Stimulated activated effector memory CD8-positive, alpha-beta T cell treated with anti-CD3 and anti-CD28 coated beads, Interleukin-12 subunit alpha, Interleukin-12 subunit beta, amount 100 ng/mL, for 72 hours (primary cell): ENCODE measurements around the gene CAMK4.

Source experiments
- ATAC-seq: fragments of 150-1000 bp; cut with Tn5 transposase; 2 replicates; pipeline ENCODE4 v1.10.0; 2021
- DNase-seq, 2 donors: peaks; one replicate each; pipeline ENCODE4 v3.0.0; 2021 to 2022; ENCODE audit warnings: low spot score in 2 of 2
- H3K27ac Mint-ChIP-seq: one replicate; pipeline ENCODE4 v1.8.0; 2022; ENCODE audit warnings: mild to moderate bottlenecking, mixed read lengths
- H3K36me3 Mint-ChIP-seq: one replicate; pipeline ENCODE4 v1.8.0; 2022; ENCODE audit warnings: mild to moderate bottlenecking, mixed read lengths
- H3K4me1 Mint-ChIP-seq: one replicate; pipeline ENCODE4 v1.8.0; 2022; ENCODE audit warnings: mixed read lengths
- H3K4me3 Mint-ChIP-seq: one replicate; pipeline ENCODE4 v1.8.0; 2022; ENCODE audit warnings: mild to moderate bottlenecking, mixed read lengths
- H3K9me3 Mint-ChIP-seq: one replicate; pipeline ENCODE4 v1.8.0; 2022; ENCODE audit warnings: mixed read lengths

The CAMK4 gene

DNA sequence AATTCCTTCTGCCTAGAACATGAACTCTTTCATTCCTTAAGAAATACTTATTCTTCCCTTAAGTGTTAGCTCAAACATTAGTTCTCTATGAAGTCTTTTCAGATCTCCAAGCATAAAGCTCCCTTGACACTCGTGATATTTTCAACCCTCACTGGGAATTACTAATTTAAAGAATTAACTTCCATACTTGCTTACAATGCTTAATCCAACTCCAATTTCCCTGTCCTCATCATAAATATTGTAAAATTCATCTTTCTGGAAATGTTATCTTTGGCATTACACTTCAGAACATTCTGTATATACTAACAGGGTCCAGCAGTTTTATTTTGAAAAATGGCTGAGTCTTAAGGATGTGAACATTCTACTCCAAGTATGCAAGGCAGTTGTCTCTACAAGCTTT is 280.9 kb downstream of the CAMK4 start:
- Mint-ChIP-seq H3K4me1 (peaks cover 32% of the 10 kb centered on the region), H3K36me3 (peaks cover 74% of the 10 kb centered on the region), H3K4me3 (no peak overlapping the region), H3K9me3 (no peaks in the 10 kb centered on the region), H3K27ac (no peak overlapping the region)
- DNase-seq (no peak), ATAC-seq (no peak)

DNA sequence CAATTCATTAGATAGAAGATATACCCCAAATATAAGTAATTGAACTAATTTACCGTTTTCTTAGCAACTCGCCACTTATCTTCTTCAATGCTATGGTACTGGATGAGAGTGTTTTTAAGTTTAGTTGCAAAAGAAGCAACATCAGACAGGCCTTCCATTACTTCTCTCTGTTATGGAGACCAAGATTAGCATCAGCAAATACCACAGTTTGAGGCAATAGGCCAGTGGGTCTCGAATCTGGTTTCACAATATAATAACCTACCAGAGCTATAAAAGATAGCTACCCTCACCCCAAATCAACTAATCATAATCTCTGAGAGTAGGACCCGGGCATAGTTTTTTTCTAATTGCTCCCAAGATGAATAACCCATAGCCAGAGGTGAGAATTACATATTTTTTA is 283.1 kb downstream of the CAMK4 start:
- Mint-ChIP-seq H3K9me3 (no peaks in the 10 kb centered on the region), H3K36me3 (peaks cover 61% of the 10 kb centered on the region), H3K4me3 (no peak overlapping the region), H3K27ac (peak overlapping the region; percentile 30), H3K4me1 (peaks cover 39% of the 10 kb centered on the region)
- DNase-seq, result no peak
- ATAC-seq, result no peak

DNA sequence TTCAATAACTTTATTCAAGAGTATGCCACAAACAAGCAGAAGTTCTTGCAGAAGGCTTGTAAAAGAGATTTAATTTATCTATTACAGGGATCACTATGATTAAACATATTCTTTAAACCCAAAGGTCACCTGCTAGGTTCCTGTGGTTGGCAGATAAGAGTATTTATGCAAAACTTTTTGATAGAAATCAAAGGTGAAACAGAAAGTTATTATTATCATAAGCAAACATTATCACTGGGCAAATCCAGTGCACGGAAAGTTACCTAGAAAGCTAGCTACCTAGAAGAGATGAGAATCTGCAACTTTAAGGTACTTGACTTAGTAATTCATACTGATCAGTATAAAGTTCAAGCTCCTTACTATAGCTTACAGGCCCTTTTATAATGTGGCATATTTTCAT is 284.9 kb downstream of the CAMK4 start:
- Mint-ChIP-seq H3K4me1 (peaks cover 53% of the 10 kb centered on the region), H3K9me3 (no peaks in the 10 kb centered on the region), H3K4me3 (peak overlapping the region; percentile 96), H3K36me3 (peaks cover 50% of the 10 kb centered on the region), H3K27ac (peak overlapping the region; percentile 15)
- ATAC-seq, result no peak
- DNase-seq, result no peak

DNA sequence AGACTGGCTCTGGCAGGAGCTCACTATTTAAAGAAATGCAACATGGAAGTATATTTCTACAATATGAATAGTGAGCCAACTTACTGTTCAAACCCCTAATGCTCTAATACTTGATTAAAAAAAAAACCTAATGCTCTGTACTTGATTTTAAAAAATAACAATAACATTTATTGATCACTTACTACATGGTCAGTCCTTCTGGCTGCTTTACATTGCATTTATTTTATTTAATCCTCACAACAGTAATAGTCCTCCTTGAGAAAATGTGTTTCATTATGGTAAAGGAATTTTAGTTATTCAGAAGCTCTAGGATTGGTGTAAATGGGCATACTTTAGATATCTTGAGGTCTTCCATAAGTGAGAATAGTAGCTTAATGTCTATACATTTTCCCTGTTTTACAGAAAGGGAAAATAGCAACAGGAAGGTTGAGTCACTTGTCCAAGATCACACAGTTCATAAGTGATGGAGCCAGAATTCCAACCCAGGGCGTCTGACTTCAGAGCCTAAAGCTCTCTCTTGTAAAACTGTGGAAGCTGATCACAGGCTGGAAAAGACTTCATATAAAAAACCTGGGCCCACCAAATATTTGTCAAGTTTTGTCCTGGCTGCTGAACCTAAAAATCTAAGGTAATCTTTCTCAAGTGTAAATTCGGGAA is 287.1 kb downstream of the CAMK4 start:
- no peak for DNase-seq
- H3K9me3 Mint-ChIP-seq, result no peaks in the 10 kb centered on the region
- peak overlapping the region; percentile 99 for H3K27ac Mint-ChIP-seq
- no peak for ATAC-seq
- peaks cover 49% of the 10 kb centered on the region for H3K4me1 Mint-ChIP-seq
- peaks cover 29% of the 10 kb centered on the region for H3K36me3 Mint-ChIP-seq
- peak overlapping the region; percentile 96 for H3K4me3 Mint-ChIP-seq

DNA sequence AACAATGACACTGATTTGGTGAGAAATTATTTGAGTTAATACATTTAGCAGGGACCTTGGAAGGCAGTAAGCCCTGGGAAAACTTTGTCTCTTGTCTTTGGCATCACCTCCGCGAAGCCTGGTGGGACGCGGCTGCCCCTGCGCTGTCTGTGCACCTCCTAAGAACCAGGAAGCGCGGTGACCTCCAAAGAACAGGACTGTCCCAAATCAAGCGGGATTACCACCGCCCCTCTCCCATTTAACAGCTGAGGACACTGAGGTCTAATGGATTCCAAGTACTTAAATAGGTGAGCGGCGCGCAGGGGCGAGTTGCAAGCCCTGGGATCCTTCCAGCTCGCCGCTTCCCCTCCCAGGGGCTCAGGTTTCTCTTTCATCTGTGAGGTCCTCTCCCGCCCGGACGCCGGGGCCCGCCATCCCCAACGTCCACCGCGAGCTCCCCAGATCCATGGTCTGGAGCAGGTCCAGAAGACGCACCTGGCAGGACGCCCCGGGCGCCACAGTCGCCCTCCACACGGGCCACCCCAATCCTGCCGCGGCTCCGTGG is 287.7 kb downstream of the CAMK4 start:
- H3K27ac Mint-ChIP-seq, result peak overlapping the region; percentile 99
- ATAC-seq (peak; percentile 22), DNase-seq (no peak)
- peaks cover 49% of the 10 kb centered on the region for H3K4me1 Mint-ChIP-seq
- peaks cover 23% of the 10 kb centered on the region for H3K36me3 Mint-ChIP-seq
- H3K4me3 Mint-ChIP-seq, result peak overlapping the region; percentile 96
- H3K9me3 Mint-ChIP-seq, result no peaks in the 10 kb centered on the region

DNA sequence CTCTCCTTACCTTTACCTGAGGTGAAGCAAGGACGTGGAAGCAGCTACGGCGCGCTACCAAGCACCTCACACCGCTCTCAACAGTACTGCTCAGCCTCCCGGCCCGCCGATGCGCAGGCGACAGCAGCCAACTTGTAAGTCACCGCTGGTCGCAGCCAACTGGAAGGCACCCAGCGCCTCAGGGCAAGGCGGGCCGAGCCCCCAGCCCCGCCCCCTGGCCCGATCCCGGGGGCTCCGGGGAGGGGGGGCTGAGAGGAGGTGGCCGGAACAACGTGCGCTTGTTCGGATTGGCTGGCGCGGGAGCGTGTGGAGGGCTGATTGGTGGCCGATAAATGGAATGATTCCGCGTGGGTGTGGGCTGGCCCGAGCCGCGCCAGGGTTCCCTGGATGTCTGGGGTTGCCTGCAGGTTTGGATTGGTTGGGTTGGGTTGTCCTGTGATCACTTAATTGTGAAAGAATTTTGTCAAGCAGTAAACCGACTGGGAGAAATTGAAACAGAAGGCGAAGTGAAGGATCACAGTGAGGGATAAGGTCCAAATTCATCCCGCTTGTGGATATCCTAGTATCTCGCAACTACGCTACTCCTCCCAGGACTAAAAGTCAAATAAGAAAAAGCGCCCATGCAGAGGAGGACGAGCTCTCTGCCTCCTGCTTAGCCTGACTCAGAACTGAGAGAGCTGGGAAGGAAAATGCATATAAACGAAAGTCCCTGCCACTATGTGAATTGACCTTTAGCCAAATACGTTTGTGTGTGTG is 288.4 kb downstream of the CAMK4 start, which contains the start of gene STARD4:
Gene STARD4 (minus strand): TSS at position 161 of the 756 bp plus-strand sequence. CDS start 5,102 bp downstream, outside the sequence.
- H3K27ac Mint-ChIP-seq, result peak within 1 kb of the TSS; percentile 99
- ATAC-seq (peak; percentile 97), DNase-seq (peak; percentile 88 to 94)
- H3K4me3 Mint-ChIP-seq, result peak within 1 kb of the TSS; percentile 96
- H3K36me3 Mint-ChIP-seq, result peaks cover 17% of the 10 kb centered on the region
- no peaks in the 10 kb centered on the region for H3K9me3 Mint-ChIP-seq
- peaks cover 44% of the 10 kb centered on the region for H3K4me1 Mint-ChIP-seq

DNA sequence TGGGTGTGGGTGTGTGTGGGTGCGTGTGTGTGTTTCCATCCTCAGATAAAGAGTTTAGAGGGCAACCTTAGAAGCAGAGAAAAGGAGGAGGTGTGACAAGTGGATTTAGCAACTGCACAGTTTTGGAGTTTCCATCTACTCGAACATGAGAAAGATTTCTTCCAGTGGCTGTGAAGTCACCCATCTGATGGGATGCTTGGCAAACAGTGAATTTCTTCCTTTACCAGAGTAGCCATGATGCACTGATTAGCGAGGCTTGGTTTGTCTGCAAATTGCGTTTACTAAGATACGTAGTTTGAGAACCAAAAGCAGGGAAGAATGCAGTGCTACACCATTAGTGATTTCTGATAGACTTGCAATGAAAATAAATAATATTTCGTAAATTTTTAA is 288.9 kb downstream of the CAMK4 start:
- Mint-ChIP-seq H3K27ac (peak overlapping the region; percentile 99), H3K9me3 (no peaks in the 10 kb centered on the region), H3K36me3 (peaks cover 20% of the 10 kb centered on the region), H3K4me3 (peak overlapping the region; percentile 96), H3K4me1 (peaks cover 38% of the 10 kb centered on the region)
- ATAC-seq (no peak), DNase-seq (peak in 1 of 2 donors; percentile 31)

DNA sequence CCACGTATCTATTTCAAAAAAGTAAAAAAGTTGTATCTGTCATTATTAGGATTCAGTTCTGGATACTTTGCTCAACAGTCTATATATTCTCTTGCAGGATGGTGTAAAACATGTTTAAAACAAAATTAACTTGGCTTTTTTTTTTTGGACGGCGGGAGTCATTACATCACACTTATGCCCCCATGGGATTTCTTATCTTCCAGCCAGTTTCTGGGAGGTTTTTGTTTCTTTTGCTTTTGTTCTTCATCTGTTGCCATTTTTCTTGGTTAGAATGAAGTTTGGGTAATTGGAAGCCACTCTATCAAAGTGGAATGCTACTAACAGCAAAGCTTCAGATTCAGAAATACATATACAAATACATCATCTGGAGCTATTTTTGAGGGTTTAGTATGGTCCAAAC is 289.9 kb downstream of the CAMK4 start:
- DNase-seq (no peak), ATAC-seq (no peak)
- Mint-ChIP-seq H3K9me3 (no peaks in the 10 kb centered on the region), H3K36me3 (peaks cover 24% of the 10 kb centered on the region), H3K4me1 (peaks cover 34% of the 10 kb centered on the region), H3K4me3 (no peak overlapping the region), H3K27ac (peak overlapping the region; percentile 7)

DNA sequence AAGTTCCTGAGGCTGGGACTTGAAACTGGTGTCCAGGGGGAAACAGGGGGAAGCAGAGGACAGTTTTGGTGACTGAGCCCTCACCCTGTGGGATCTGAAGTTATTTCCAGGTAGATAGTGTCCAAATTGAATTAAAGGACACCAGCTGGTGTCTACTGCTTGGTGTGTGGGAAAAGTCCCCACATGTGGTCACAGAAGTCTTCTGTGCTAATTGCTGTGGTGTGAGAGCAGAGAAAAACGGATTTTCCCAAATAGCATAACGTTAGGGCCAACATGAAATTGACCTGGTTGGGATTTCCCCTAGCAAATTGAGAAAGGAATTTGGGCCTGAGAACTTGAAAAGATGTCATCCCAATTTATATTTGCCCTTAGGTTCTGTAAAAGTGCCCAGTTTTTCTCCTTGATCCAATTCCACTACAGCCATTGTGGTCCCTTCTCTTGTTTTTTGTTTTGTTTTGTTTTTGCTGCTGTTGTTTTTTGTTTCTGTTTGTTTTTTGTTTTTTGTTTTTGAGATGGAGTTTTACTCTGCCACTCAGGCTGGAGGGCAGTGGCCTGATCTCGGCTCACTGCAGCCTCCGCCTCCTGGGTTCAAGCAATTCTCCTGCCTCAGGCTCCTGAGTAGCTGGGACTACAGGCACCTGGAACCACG is 293.8 kb downstream of the CAMK4 start:
- no peak overlapping the region for H3K4me3 Mint-ChIP-seq
- ATAC-seq, result no peak
- no peaks in the 10 kb centered on the region for H3K9me3 Mint-ChIP-seq
- no peak for DNase-seq
- peaks cover 10% of the 10 kb centered on the region for H3K4me1 Mint-ChIP-seq
- H3K36me3 Mint-ChIP-seq, result peaks cover 7% of the 10 kb centered on the region
- H3K27ac Mint-ChIP-seq, result no peak overlapping the region

DNA sequence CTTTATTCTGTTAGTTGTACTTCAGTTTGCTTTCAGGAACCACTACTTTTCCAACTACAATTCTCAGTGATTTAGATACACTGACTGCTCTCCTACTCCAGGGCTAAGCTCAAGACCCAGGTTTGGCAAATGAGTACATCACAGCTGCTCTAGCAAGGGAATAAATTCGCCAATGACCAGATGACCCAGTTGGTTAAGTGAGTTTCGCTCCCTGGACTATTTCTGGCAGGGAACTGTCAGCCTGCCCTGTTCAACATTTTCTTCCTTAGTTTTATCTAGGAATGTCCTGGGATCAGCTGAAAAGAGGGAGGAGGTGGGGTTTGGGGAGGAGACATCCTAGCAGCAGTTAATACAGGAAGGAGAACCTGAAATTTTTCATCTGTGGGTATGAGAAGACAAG is 294.6 kb downstream of the CAMK4 start:
- no peak overlapping the region for H3K4me3 Mint-ChIP-seq
- H3K9me3 Mint-ChIP-seq, result no peaks in the 10 kb centered on the region
- peaks cover 6% of the 10 kb centered on the region for H3K4me1 Mint-ChIP-seq
- no peak overlapping the region for H3K27ac Mint-ChIP-seq
- DNase-seq (no peak), ATAC-seq (no peak)
- peaks cover 7% of the 10 kb centered on the region for H3K36me3 Mint-ChIP-seq

DNA sequence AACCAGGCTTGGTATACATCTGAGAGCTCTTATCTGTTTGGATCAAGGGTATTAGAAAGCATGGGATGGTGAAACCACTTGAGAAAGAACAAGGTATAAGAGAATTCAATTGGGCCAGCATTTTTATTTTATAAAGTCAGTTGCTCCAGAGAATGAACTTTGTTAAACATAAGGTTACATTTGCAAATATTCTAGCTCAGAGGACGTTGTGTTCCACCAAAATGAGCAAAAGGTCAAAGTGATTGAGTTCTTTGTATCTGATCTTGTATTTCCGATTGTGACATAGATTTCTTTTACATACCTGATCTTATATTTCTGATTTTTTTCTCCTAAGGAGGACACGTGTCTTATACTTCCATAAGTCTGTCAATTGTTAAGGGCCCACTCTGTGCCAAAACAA is 296.7 kb downstream of the CAMK4 start:
- Mint-ChIP-seq H3K27ac (no peak overlapping the region), H3K4me3 (no peak overlapping the region), H3K4me1 (no peaks in the 10 kb centered on the region), H3K36me3 (peaks cover 7% of the 10 kb centered on the region), H3K9me3 (no peaks in the 10 kb centered on the region)
- DNase-seq, result no peak
- no peak for ATAC-seq

DNA sequence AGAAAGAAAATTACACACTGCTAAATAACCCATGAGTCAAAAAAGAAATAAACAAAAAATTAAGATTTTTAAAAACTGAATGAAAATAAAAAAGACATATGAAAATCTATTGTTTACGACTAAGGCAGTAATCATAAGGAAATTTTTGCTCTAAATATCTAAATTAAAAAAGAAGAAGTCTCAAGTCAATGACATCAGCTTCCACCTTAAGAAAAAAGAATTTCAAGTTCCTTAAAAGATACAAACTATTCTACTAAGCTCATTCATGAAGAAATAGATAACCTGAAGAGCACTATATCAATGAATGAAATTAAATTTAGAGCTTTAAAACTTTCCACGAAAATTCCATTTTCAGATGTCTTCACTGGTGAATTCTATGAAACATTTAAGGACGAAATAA is 303.9 kb downstream of the CAMK4 start:
- Mint-ChIP-seq H3K9me3 (peaks cover 2% of the 10 kb centered on the region), H3K36me3 (peaks cover 6% of the 10 kb centered on the region), H3K27ac (no peak overlapping the region), H3K4me1 (peaks cover 10% of the 10 kb centered on the region), H3K4me3 (no peak overlapping the region)
- DNase-seq (no peak), ATAC-seq (no peak)

DNA sequence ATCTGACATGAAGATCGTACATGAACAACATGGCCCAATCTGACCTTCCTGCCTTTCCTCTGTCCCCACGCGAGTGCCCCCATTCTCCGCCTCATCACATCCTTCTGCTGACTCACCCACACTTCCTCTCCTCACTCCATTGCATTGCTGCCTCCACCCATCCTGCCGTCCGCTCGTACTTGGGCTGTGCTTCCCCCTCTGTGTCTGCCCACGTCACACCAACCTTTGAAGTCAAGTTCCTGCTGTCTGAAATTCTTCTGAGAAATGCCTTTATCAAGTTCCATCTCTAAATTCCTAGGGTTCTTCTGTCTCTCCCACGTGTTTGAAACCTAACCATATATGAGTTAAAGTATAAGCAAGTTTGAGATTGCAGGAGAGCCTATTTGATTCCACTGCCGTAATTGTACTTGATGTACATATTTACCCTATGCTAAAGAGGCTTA is 306.1 kb downstream of the CAMK4 start:
- Mint-ChIP-seq H3K36me3 (peaks cover 6% of the 10 kb centered on the region), H3K4me3 (peak overlapping the region; percentile 46), H3K9me3 (peaks cover 2% of the 10 kb centered on the region), H3K27ac (peak overlapping the region; percentile 82), H3K4me1 (peaks cover 10% of the 10 kb centered on the region)
- peak; percentile 99 for ATAC-seq
- DNase-seq, result peak; percentile 44 to 78

DNA sequence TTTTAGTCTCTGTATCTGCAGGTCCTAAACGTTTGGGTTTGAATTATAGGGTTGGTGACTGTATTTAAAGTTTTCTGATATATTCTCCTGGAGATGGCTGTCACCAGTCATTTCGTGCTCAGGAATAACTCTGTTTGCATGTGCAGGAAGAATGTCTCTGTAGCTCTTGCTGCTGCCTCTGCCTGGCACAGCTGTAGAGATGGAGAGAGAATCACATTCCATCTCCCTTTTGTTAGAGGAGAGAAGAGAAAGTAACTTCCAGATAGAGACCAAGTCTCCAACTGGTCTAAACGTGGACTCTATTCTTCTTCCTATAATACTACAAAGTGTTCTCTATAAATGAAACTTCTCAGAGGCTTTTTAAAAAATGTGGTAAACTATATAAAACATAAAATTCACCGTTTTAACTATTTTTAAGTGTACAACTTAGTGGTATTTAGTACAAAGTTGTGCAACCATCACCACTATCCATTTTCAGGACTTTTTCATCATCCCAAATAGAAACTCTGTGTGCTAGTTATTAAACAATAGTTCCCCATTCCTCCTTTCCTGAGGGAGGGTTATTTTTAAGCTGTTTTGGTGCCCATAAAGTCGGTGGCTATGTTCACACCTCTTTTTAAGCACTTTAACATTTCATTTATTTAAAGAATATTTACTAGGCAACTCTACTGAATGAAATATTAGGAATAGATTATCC is 308.9 kb downstream of the CAMK4 start:
- ATAC-seq, result no peak
- peaks cover 10% of the 10 kb centered on the region for H3K4me1 Mint-ChIP-seq
- peaks cover 2% of the 10 kb centered on the region for H3K9me3 Mint-ChIP-seq
- no peak overlapping the region for H3K27ac Mint-ChIP-seq
- no peak for DNase-seq
- no peak overlapping the region for H3K4me3 Mint-ChIP-seq
- peaks cover 6% of the 10 kb centered on the region for H3K36me3 Mint-ChIP-seq
